HG02885 (cell line): ENCODE results near the gene UBIAD1.
"Not testable (repeated sequence)": the region's sequence is repeated elsewhere in the genome, so short reads cannot be mapped to it uniquely, and the experiment has no call there.

ENCODE experiments used
- ATAC-seq: cut with Tn5 transposase; IDR thresholded peaks from one replicate; pipeline ENCODE4 v1.9.1; 2021; ENCODE audit warnings: mild to moderate bottlenecking; ENCODE audit not compliant: unreplicated experiment, poor library complexity

UBIAD1 gene

DNA sequence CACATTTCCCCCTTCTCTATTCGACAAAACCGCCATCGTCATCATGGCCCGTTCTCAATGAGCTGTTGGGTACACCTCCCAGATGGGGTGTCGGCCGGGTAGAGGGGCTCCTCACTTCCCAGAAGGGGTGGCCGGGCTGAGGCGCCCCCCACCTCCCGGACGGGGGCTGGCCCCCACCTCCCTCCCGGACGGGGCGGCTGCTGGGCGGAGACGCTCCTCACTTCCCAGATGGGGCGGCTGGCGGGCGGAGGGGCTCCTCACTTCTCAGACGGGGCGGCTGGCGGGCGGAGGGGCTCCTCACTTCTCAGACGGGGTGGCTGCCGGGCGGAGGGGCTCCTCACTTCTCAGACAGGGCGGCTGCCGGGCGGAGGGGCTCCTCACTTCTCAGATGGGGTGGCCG is 32.5 kb downstream of the UBIAD1 start:
- ATAC-seq, result not testable (repeated sequence)

DNA sequence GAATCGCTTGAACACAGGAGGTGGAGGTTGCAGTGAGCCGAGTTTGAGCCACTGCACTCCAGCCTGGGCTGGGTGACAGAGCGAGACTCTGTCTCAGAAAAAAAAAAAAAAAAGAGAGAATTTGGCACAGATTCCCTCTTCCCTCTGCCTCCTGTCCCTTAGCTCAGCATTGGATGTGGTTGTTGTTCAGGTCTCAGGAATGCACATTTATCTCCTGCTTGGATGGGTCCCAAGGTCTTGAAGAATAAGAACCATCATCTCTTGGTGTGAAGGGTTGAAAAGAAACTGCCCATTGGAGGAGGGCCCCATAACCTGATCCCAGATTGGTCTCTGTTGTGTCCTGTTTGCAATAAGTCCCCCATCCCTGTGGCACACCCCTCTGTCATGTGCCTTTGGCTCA is 34.9 kb downstream of the UBIAD1 start:
- no peak for ATAC-seq

DNA sequence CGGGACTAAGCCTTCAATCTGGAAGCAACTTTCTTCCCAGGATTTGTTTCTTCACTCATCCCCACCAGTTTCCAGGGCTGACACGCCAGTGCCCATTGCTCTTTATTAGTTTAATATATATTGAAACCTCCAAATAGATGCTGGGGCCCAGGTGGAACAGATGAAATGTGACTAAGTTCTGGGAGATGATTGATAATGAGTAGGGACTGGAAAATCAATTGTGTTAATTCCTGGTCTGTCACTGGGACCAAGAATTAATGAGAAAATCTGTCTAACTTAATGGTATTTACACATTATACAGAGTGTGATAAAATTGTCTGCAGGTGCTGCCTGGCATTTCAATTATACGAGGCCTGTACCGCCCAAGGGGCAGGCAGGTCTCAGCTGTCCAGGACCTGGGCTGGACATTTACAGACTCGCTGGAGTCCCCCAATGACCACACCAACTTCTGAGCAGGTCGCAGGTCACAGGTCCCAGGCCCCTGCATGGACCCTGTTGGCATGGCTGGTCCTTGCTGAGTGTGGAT is 35.8 kb downstream of the UBIAD1 start:
- ATAC-seq, result no peak

DNA sequence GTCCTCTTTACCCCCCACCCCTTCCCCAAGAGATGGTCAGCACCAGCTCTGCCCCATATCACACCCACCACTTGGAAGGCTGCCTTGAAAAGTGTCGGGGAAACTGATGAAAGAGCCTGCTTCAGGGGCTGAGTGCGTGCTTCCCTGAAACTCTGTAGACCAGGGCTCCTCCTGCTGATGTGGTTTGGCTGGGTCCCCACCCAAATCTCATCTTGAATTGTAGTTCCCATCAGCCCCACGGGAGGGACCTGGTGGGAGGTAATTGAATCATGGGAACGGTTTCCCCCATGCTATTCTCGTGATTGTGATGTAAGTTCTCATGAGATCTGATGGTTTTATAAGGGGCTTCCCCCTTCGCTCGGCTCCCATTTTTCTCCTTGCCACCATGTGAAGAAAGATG is 36.4 kb downstream of the UBIAD1 start:
- no peak for ATAC-seq

DNA sequence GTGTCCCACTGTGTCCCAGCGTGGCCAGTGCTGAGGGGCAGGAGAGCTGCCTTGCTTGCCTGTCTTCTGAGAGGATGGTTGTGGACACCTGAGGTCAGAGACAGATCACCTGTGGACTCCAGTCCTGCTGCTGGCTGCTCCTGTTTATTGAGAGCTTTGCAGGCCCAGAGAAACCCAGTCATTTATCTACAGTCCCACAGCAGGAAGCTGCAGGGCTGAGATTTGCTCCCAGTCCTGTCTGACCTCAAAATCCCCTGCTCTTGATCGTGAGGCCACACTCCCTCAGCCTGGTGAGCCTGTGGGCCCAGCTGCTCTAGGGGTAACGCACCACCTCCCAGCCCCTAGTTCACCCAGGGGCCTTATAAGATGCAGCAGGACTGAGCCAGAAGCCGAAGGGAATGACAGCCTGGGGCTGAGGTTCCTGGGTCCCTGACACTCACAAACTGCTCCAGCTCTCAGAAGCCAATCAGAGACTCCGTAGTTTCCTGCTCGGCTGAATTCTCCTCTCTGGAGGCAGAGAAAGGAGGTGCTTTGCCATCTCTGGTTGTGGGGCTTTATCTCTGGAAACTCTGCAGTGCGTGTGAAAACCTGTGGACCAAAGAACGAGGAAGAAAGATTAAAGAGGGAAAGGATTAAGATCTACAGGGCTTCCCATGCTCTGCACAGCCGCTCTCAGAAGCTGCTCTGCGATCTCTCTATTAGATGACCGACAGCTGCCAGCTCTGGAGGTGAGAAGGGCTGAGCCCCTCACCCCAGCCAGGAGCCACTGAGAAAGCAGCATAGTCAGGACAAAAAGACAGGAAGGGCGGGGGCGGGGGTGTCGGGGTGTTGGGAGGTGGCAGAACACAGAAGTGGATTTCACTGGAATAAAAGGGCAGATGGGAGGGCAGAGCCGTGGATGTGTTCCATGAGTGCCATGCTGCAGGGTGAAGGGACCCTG is 39.1 kb downstream of the UBIAD1 start:
- no peak for ATAC-seq

DNA sequence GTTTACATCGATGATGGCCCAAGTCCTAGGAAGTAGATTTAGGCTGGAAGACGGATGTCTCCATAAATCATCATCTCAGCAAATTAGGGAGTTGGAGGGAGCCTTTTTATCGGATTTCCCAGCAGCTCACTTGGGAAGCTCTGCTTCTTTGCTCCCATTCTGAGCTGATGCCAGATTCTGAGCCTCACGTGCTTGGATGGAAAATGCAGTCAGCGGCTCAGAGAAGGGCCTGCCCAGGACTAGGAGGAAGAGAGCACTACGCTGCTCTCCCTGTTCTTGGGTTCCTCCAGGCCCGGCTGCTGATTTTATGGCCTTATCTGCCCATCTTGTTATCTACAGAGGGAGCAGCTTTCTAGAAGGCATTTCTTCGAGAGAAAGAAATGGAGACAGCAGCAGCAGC is 42.0 kb downstream of the UBIAD1 start:
- no peak for ATAC-seq

DNA sequence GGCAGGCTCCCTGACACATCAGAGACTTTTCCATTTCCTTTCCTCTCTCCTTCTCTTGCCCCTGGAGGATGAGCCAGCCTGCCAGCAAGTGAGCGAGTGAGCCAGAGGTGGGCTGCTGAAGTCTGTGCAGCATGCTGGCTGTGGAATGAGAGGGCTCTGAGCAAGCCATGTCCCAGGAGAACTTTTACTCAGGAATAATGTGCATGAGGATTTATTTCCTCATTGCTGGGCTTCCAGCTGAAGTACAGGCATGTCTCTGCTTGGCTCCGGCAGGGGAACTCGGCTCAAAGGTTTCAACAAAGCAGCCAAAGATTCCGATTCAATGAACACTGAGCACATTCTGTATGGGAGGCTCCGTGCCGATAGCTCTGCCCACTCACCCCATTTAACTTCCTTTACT is 43.7 kb downstream of the UBIAD1 start:
- no peak for ATAC-seq

DNA sequence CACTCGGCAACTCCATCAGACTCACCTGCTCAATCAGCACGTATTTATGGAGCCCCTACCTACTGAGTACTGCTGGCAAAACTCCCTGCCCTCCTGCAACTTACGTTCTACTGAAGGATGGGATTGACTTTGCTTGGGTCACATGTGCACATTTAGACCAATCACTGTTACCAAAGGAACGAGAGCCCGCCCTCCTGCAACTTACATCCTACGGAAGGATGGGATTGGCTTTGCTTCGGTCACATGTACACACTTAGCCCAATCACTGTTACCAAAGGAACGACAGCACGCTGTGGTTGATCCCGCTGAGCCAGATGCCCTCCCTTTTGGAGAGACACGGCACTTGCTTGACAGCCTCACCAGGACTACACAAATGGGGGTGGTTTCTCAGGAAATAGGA is 46.0 kb downstream of the UBIAD1 start:
- ATAC-seq, result no peak

DNA sequence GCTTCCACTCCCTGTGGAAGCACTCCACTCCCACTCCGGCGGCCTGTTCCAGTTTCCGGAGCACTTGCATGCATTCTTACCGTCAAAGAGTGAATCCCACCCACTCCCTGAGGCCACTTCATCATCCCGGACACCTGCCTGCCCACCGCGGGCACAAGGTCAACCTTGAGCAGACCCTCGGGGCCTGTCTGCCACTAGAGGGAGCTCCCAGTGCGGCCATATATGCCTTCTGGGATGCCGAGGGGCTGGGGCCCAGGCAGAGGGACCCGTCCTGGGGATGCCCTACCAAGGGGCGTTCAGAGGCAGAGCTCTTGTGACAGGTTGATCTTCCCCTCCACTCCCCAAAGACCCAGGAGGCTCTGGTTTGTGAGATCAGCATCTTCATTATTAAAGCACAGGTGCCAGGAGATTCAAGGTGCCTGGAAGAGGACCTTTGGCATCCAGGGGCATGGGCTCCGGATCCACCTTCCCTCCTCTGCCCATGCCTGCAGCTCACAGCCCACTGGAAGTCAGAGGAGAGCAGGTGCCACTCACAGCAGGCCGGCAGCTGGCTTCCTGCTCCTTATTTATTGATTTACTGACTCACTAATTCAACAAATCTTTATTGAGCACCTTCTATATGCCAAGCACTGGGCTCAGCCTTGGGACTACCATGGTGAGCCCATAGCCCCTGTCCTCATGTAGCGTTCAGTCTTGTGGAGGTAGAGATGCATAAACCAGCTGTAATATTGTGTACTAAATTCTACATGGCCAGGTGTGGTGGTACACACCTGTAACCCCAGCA is 47.3 kb downstream of the UBIAD1 start:
- ATAC-seq, result no peak

DNA sequence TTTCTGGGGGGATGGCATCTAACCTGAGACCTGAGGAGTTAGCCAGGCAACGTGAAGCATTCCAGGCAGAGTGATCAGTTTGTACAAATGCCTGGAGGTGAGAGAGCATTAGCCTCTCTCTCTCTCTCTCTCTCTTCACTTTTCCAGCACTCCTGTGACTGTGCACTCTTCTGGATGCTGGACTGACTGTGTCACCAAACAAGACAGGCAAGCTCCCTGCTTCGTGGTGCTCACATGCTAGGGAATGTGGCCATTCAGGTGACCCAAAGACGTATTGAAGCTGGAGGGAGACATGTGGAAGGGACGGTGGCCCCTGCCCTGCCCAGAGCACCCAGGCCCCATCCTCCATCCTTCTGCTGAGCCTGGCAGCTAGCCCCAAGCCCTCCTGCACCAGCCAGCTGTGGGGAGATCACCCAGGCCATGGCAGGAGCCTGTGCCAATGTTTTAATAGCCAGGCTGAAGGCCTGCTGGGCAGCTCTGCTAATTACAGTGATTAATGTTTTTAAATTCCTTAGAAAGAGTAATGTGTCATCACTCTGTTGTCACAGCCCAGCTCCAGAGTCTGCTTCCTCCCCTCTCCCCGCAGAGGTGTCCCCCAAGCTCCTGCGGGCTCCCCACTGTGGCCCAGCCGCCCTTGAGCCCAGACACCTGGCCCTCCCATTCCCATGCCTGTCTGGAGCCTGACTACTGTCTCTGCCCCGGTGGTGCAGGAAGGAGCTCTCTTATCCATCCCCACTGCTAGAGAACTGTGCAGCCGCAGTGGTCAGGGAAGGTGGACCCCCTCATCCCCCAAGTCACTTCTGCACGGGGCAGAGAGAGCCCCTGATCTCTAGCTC is 48.9 kb downstream of the UBIAD1 start:
- ATAC-seq, result no peak

DNA sequence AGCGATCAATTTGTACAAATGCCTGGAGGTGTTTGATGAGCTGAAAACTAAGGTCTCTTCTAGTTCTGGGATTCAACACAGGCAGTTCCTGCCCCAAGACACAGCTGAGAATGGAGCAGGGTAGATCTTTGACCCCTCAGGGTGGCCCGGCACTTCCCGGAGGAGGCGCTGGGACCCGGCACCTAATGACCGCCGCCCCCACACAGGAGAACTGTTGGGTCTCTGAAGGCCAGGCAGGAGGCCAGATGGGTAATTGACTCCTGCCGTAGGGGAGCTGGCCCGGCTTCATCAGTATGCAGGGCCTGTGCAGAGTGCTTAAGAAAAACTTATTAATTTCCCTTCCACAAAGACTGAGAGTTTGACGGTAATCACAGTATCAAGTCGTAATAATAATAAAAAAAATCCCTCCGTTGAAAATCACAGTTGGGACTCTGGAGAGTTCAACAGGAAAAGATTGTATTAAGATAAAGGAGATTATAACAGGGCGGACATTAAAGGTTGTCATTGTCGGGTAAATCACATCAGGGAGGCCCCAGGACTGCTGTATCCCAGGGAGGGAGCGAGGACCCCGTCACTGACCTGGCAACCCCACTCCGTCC is 51.7 kb downstream of the UBIAD1 start:
- no peak for ATAC-seq

DNA sequence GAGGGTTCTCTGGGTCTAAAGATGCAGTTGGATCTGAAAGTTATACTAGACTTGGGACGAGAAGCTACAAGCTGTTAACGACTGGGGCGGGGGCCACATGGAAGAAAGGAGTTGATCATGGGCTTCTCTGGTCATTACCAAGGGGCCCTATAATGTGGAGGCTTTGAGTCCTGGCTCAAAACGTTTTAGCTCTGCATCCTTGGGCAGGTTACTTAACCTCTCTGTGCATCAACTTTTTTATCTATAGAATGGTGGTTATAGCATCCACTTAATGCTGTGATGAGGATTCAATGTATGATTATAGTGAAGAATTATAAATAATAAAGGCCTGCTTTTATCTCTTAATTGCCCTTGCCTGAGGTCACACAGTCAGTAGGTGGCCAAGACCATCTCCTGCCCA is 53.1 kb downstream of the UBIAD1 start:
- no peak for ATAC-seq

DNA sequence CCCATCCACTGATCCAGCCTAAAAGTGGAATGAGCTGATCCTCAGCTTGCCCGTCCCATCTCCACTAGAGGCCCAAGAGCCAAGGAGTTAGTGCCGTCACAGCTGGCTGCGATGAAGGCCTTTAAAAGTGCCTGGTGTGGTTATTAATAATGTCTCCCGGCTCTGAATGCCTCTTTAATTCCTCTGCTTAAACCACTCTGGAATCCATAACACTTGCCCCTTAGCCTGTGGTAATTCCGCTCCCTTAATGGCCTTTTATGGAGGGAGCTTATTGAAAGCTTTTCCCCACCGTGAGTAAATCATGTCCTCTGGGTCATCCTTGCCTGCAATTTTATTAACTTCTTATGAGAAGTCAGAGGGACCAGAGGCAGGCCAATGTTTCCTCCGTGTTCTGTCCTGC is 55.4 kb downstream of the UBIAD1 start:
- no peak for ATAC-seq

DNA sequence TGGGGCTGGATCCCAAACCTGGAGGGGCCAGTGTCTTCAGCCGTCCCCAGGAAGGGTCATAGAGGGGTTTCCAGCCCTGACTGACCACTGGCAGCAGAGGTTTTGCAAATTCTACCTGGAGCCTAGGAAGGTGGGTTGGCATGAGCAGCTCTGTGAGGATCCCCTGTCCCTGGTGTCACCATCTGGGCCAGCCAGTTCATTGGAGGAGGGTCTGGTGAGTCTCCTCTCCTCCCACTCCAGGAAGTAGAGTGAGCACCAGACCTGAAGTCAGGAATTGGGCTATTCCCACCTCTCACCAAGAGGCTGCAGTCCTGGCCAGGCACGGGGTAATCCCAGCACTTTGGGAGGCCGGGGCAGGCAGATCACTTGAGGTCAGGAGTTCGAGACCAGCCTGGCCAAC is 57.4 kb downstream of the UBIAD1 start:
- ATAC-seq, result no peak

DNA sequence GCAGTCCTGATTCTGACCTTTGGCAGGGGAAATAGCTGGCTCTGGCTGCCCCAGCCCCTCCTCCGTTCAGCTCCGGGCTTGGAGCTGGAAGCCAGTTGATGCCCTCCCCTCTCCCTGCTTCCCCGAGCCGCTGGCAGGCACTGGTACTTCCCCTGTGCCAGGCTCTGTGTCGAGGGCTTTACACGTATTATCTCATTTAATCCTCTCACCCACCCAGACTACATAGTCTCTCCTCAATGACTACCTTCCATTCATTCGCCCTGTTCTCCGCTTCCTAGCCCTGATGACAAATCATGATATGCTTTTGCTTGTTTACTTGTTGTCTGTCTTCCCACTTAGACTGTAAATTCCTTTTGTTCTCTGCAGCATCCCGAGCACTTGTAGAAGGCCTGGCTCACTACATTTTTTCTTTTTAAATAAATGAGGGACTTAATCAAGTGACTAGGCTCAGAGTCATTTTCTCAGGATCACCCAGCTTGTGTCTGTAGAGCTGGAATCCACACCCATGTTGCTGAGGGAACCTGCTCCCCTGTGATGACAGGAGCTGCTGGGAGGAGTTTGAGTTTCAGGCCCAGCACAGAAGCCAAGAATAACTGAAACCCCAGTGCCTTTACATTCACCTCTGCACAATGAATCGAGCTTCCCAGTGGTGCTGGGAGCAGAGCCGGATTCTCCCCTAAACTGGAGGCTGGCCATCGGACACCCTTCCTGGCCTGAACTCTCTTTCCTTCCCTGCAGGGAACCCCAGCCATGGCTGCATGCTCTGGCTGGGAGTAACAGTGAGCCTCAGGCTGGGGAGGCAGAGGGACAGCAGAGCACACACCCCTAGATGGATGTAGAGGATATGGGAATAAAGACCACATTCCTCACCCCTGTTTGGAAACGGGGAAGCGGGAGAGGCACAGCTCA is 58.3 kb downstream of the UBIAD1 start:
- ATAC-seq, result no peak

DNA sequence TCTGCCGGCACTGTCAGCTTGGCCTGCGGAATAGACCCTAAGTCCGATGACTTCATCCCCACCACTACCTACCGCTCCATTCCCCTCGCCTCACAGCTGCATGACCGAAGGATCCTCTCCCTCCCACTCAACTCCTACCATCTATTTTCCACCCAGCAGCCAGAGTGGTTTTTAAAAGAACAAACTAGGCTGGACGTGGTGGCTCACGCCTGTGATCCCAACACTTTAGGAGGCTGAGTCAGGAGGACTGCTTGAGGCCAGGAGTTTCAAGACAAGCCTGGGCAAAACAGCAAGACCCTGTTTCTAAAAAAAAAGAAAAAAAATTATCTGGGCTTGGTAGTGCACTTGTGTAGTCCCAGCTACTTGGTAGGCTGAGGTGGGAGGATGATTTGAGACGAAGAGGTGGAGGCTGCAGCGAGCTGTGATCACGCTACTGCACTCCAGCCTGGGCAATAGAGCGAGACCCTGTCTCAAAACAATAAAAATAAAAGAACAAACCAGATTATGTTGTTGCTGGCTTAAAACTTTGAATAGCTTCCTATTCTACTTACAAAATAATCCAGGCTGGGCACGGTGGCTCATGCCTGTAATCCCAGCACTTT is 59.0 kb downstream of the UBIAD1 start:
- no peak for ATAC-seq

DNA sequence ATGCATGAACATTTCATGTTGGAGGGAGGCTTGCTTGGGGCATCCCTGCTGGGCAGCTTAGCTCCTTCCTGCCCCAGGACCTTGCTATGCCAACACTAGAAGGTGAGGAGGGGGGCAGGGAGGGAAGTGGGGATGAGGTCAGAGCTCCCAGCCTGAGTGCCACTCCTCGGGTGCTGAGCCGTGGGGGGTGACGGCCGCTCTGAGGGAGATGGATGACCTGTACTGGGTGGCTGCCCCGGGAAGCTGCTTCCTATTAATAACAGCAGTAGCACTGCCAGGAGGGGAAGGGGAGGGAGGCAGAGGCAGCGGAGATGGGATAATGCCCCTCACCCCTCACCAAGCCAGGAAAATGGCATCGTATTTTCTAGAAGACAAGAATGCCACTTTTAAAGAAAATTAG is 60.6 kb downstream of the UBIAD1 start:
- no peak for ATAC-seq

DNA sequence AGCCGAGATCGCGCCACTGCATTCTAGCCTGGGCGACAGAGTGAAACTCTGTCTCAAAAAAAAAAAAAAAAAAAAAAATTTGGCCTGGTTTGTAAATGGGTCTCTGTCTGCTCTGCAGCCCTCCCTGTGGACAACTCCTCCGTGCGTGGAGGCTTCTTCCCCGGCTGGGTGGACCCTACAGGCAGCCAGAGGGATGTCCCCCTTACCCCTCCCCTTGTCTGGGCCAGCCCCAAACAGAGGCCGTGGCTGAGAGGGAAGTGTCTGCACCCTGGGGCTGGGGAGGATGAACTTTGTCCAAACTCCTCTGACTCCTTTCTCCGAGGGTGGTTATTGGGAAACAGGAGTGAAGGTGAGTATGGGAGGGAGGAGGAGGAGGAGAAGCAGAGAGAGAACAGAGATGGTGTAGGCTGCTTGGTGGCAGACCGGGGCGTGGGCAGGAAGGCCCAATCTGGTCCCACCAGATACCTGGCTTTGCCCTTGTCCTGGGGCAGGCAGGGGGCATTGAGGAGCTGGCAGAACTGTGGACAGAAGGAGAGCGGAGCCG is 61.3 kb downstream of the UBIAD1 start:
- ATAC-seq, result no peak
